ENCODE results near the gene GPC6. TPM values are rescaled to one million over a fixed set of nuclear protein-coding genes. Genes with fewer than 3 reads are reported as not detected.

GPC6 gene
- total and polyA plus RNA-seq, 2 donors (not counting 1 experiment from before 2014, with no cell fraction given): not detected

- H3K79me2 ChIP-seq (ENCODE audit: control insufficient read depth, insufficient read depth, low read length): no peaks in the 10 kb centered on the region
- DNase-seq (no peak), ATAC-seq (ENCODE audit: low read depth) (no peak)
- 92% methylated on average over 3 of the region's 3 CpGs for WGBS (ENCODE audit: insufficient coverage)
- H4K20me1 ChIP-seq (ENCODE audit: control insufficient read depth, insufficient read depth, low read length, poor library complexity, severe bottlenecking): no peaks in the 10 kb centered on the region
- Mint-ChIP-seq H3K27ac (no peak overlapping the region), H3K27me3 (no peaks in the 10 kb centered on the region), H3K4me3 (no peak overlapping the region), H3K9me3 (ENCODE audit: insufficient read depth) (no peaks in the 10 kb centered on the region), H3K4me1 (no peaks in the 10 kb centered on the region)
- H3K27me3 ChIP-seq (replicated peaks in 1 of 4; ENCODE audit: control extremely low read depth in 1 of 4, control insufficient read depth in 3 of 4, insufficient read depth in 4 of 4, low read length in 3 of 4): no peaks in the 10 kb centered on the region
- TF ChIP-seq EZH2 (IDR thresholded peaks at IDR 0.05; ENCODE audit: borderline replicate concordance, insufficient read depth, low read depth, low read length, poor library complexity, severe bottlenecking) (no peak), CTCF (IDR thresholded peaks at IDR 0.05) (no peak)
- H2AFZ ChIP-seq (ENCODE audit: insufficient read depth, low read depth, low read length, poor library complexity, severe bottlenecking): no peak overlapping the region
- no peaks in the 10 kb centered on the region for H3K9me3 ChIP-seq (ENCODE audit: control extremely low read depth in 1 of 3, control insufficient read depth in 2 of 3, insufficient read depth in 1 of 3, low read length in 2 of 3)
- no peaks in the 10 kb centered on the region for H3K36me3 ChIP-seq (replicated peaks in 1 of 2; ENCODE audit: control extremely low read depth in 1 of 2, control insufficient read depth in 1 of 2, extremely low read depth in 1 of 2, insufficient read depth in 2 of 2, low read length in 1 of 2)
- ChIA-PET CTCF (no interaction called here), POLR2A (no interaction called here)
- no peak overlapping the region for H3K27ac ChIP-seq (ENCODE audit: low read length in 2 of 2)
- H3K4me1 ChIP-seq (ENCODE audit: control insufficient read depth in 2 of 2, insufficient read depth in 2 of 2, low read length in 2 of 2): no peaks in the 10 kb centered on the region
- no peak overlapping the region for H3K4me2 ChIP-seq (replicated peaks; ENCODE audit: low read depth, low read length, poor library complexity, severe bottlenecking)
- no peak overlapping the region for H3K4me3 ChIP-seq (ENCODE audit: control extremely low read depth in 1 of 5, extremely low read depth in 1 of 5, insufficient read depth in 1 of 5, low read depth in 2 of 5, low read length in 4 of 5)
- H3K9ac ChIP-seq (ENCODE audit: low read length): no peak overlapping the region
- intact Hi-C loops (cut with micrococcal nuclease): no loop called here
Observed at GRCh38 chr13:93730780-93731179, 504.2 kb downstream of the GPC6 start.

GRCh38 chr13:93732186-93732585 is 505.6 kb downstream of the GPC6 start:
- CTCF ChIA-PET: interaction anchor here (0.6 kb wide), 1 partner anchor 12 kb away, joined by 3 read pairs; no protein-coding TSS in a partner anchor
- ATAC-seq (ENCODE audit: low read depth) (no peak), DNase-seq (no peak)
- no peaks in the 10 kb centered on the region for H3K9me3 Mint-ChIP-seq (ENCODE audit: insufficient read depth)
- H3K9ac ChIP-seq (ENCODE audit: low read length): no peak overlapping the region
- no peaks in the 10 kb centered on the region for H3K4me1 ChIP-seq (ENCODE audit: control insufficient read depth in 2 of 2, insufficient read depth in 2 of 2, low read length in 2 of 2)
- H3K4me2 ChIP-seq (replicated peaks; ENCODE audit: low read depth, low read length, poor library complexity, severe bottlenecking): no peak overlapping the region
- no peaks in the 10 kb centered on the region for H3K79me2 ChIP-seq (ENCODE audit: control insufficient read depth, insufficient read depth, low read length)
- no peak overlapping the region for H3K27ac Mint-ChIP-seq
- intact Hi-C loops (cut with micrococcal nuclease): no loop called here
- no peaks in the 10 kb centered on the region for H3K27me3 ChIP-seq (replicated peaks in 1 of 4; ENCODE audit: control extremely low read depth in 1 of 4, control insufficient read depth in 3 of 4, insufficient read depth in 4 of 4, low read length in 3 of 4)
- TF ChIP-seq CTCF (IDR thresholded peaks at IDR 0.05): no peak
- no peak for TF ChIP-seq EZH2 (IDR thresholded peaks at IDR 0.05; ENCODE audit: borderline replicate concordance, insufficient read depth, low read depth, low read length, poor library complexity, severe bottlenecking)
- H3K4me3 Mint-ChIP-seq: no peak overlapping the region
- H3K4me3 ChIP-seq (ENCODE audit: control extremely low read depth in 1 of 5, extremely low read depth in 1 of 5, insufficient read depth in 1 of 5, low read depth in 2 of 5, low read length in 4 of 5): no peak overlapping the region
- POLR2A ChIA-PET: no interaction called here
- no peak overlapping the region for H3K27ac ChIP-seq (ENCODE audit: low read length in 2 of 2)
- H3K36me3 ChIP-seq (replicated peaks in 1 of 2; ENCODE audit: control extremely low read depth in 1 of 2, control insufficient read depth in 1 of 2, extremely low read depth in 1 of 2, insufficient read depth in 2 of 2, low read length in 1 of 2): no peaks in the 10 kb centered on the region
- H4K20me1 ChIP-seq (ENCODE audit: control insufficient read depth, insufficient read depth, low read length, poor library complexity, severe bottlenecking): no peaks in the 10 kb centered on the region
- no peaks in the 10 kb centered on the region for H3K4me1 Mint-ChIP-seq
- WGBS (ENCODE audit: insufficient coverage): 85% methylated on average over 1 of the region's 2 CpGs
- no peaks in the 10 kb centered on the region for H3K27me3 Mint-ChIP-seq
- no peak overlapping the region for H2AFZ ChIP-seq (ENCODE audit: insufficient read depth, low read depth, low read length, poor library complexity, severe bottlenecking)
- no peaks in the 10 kb centered on the region for H3K9me3 ChIP-seq (ENCODE audit: control extremely low read depth in 1 of 3, control insufficient read depth in 2 of 3, insufficient read depth in 1 of 3, low read length in 2 of 3)

Measured in B cell (primary cell).